22Rv1 (cell line): ENCODE results near the gene CDH12.

Source experiments
- ZFX ChIP-seq: fragments of 450-650 bp; IDR thresholded peaks from 2 replicates; pipeline ENCODE4 v1.6.1; 2017; ENCODE audit warnings: antibody characterized with exemption, borderline replicate concordance
- TF ChIP-seq, protein P1 (sequence below): fragments of 450-650 bp; IDR thresholded peaks from 2 replicates; pipeline ENCODE4 v1.5.1; 2017; ENCODE audit warnings: mild to moderate bottlenecking

DNA sequence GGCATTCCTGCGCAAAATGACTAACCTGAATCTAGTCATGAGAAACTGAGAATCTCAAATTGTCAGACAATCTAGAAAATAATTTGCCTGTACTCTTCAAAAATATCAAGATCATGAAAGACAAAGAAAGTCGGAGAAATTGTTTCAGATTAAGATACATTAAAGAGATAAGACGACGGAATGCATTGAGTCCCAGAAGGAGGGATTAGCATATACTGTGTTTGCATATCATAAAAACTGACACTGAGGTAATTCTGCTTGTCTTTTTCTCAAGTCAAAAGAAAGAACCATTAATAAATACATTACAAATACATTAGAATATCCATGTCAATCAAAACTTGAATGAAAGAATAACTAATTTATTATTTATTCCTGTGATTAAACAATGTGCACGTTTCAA is 88.4 kb downstream of the CDH12 start:
- TF ChIP-seq, protein P1, sequence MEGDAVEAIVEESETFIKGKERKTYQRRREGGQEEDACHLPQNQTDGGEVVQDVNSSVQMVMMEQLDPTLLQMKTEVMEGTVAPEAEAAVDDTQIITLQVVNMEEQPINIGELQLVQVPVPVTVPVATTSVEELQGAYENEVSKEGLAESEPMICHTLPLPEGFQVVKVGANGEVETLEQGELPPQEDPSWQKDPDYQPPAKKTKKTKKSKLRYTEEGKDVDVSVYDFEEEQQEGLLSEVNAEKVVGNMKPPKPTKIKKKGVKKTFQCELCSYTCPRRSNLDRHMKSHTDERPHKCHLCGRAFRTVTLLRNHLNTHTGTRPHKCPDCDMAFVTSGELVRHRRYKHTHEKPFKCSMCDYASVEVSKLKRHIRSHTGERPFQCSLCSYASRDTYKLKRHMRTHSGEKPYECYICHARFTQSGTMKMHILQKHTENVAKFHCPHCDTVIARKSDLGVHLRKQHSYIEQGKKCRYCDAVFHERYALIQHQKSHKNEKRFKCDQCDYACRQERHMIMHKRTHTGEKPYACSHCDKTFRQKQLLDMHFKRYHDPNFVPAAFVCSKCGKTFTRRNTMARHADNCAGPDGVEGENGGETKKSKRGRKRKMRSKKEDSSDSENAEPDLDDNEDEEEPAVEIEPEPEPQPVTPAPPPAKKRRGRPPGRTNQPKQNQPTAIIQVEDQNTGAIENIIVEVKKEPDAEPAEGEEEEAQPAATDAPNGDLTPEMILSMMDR, result no peak
- TF ChIP-seq ZFX, result no peak
